HG03097 (cell line): ENCODE results near the gene ZBED1.
"Not testable (repeated sequence)": the region's sequence is repeated elsewhere in the genome, so short reads cannot be mapped to it uniquely, and the experiment has no call there.

Experiments
- ATAC-seq: cut with Tn5 transposase; IDR thresholded peaks from one replicate; pipeline ENCODE4 v1.9.1; 2021; ENCODE audit not compliant: unreplicated experiment, low FRiP score

The ZBED1 gene

DNA sequence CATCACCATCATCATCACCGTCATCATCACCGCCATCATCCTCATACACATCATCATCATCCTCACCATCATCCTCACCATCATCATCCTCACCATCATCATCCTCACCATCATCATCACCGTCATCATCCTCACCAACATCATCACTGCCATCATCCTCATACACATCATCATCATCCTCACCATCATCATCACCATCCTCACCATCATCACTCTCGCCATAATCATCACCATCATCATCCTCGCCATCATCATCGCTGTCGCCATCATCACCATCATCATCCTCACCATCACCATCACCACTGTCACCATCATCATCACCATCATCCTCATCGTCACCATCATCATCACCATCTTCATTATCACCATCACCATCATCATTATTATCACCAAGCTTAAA lies 19.8 kb upstream of the ZBED1 start:
- ATAC-seq = no peak

- not testable (repeated sequence) for ATAC-seq
Observed at GRCh38 chrX:2519638-2520037, 18.9 kb upstream of the ZBED1 start.

GRCh38 chrX:2517055-2517454 lies 16.3 kb upstream of the ZBED1 start:
- ATAC-seq = no peak

DNA sequence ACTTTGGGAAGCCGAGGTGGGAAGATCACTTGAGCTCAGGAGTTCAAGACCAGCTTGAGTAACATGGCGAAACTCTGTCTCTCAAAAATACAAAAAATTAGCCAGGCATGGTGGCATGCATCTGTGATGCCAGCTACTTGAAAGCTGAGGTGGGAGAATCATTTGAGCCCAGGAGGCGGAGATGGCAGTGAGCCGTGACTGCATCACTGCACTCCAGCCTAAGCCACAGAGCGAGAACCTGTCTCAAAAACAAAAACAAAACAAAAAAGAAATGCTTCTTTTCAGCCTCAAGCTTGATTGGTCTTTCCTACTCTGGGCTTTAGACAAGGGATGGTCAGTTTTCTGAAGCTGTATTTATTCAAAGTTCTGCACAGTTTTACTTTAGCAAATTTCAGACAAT lies 15.8 kb upstream of the ZBED1 start:
- ATAC-seq = peak; percentile 60

DNA sequence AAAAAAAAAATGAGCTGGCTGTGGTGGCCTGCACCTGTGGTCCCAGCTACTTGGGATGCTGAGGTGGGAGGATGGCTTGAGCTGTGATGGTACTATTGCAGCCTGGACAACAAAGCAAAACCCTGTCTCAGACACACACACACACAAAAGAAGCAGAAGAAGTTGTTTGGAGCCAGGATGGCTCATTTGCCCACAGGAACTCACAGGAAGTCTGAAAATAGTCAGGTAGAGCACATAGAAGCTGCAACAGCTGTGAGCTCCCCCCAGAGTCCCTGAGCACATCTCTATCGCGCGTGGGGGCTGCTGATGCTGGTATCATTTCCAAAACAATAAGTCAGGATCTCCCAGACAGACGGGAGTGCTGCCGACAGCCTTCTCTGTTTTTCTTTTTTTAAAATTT lies 13.4 kb upstream of the ZBED1 start:
- no peak for ATAC-seq

- no peak for ATAC-seq
Observed at GRCh38 chrX:2513121-2513664, 12.4 kb upstream of the ZBED1 start.

GRCh38 chrX:2512501-2512900 lies 11.7 kb upstream of the ZBED1 start:
- ATAC-seq = no peak

- ATAC-seq = no peak
Observed at GRCh38 chrX:2511326-2511725, 10.6 kb upstream of the ZBED1 start.

DNA sequence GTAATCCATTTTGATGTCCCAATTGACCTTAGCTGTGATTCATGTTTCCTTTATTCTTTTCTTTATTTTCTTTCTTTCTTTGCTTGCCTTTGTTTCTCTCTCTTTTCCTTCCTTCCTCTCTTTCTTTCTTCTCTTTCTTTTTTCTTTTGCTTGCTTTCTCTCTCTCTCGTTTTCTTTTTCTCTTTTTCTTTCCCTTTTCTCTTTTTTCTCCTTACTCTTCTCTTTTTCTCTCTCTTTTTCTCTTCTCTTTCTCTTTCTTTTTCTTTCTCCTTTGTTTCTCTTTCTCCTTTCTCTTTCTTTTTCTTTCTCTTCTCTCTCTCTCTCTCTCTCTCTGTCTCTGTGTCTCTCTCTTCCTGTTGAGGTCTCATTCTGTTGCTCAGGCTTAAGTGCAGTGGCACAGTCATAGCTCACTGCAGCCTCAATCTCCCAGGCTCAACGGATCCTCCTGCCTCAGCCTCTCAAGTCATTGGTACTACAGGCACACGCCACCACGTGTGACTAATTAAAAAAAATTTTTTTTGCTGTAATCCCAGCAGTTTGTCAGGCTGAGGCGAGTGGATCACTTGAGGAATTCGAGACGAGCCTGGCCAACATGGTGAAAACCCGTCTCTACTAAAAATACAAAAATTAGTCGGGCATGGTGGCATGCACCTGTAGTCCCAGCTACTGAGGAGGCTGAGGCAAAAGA lies 8.0 kb upstream of the ZBED1 start:
- ATAC-seq = no peak

- no peak for ATAC-seq
Observed at GRCh38 chrX:2507904-2508627, 7.3 kb upstream of the ZBED1 start.

GRCh38 chrX:2507196-2507595 lies 6.4 kb upstream of the ZBED1 start:
- ATAC-seq = no peak

- not testable (repeated sequence) for ATAC-seq
Observed at GRCh38 chrX:2505341-2505740, 4.6 kb upstream of the ZBED1 start.

DNA sequence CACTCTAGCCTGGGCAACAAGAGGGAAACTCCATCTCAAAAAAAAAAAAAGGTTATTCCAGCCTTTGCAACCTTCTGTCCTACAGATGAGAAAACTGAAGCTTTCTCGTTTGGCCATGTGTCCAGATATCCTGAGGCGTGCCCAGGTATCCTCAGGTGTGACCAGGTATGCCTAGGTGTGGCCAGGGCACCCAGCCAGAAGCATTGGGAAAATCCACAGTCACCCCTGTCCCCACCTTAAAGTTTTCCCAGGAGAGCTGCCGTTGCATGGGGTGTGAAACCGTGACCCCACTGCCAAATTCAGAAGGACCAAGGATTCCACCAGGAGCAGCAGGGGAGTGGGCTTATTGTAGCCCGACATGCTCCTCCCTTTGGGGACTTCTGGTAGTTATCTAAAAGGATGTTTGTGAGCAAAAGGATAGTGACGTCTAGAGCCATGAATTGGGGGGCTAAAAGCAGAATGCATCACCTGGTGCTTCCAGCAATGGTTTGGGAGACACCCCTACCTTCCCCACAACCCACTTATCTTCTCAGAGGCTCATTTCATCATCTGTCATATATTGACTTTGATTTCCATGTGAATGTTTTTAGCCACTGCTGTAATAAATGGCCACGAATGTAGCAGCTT lies 4.0 kb upstream of the ZBED1 start:
- ATAC-seq = no peak

GRCh38 chrX:2503591-2504500 lies 3.1 kb upstream of the ZBED1 start:
- ATAC-seq = no peak

GRCh38 chrX:2502668-2503519 lies 2.1 kb upstream of the ZBED1 start:
- ATAC-seq = no peak

DNA sequence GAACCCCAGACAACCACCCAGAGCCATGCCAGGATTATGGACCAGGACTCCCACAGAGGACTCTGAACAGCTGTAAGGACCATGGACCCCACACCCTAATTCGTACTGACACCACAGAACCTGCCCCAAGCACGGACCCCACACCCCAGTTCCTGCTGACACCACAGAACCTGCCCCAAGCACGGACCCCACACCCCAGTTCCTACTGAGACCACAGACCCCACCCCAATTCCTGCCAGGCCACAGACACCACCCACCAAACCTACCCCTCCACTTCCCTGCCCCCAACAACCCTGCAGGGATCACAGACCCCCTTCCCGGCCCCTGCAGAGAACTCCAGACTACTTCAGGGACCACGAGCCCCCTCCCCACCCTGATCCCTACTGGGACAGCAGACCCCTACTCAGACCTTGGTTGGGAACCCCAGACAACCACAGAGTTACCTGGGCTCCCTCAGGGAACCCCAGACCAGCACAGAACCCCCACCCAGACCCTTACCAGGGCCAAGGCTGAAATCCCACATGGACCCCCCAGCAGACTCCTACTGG lies 1.4 kb upstream of the ZBED1 start:
- ATAC-seq = no peak

- no peak for ATAC-seq
Observed at GRCh38 chrX:2501559-2502102, 855 bp upstream of the ZBED1 start.

DNA sequence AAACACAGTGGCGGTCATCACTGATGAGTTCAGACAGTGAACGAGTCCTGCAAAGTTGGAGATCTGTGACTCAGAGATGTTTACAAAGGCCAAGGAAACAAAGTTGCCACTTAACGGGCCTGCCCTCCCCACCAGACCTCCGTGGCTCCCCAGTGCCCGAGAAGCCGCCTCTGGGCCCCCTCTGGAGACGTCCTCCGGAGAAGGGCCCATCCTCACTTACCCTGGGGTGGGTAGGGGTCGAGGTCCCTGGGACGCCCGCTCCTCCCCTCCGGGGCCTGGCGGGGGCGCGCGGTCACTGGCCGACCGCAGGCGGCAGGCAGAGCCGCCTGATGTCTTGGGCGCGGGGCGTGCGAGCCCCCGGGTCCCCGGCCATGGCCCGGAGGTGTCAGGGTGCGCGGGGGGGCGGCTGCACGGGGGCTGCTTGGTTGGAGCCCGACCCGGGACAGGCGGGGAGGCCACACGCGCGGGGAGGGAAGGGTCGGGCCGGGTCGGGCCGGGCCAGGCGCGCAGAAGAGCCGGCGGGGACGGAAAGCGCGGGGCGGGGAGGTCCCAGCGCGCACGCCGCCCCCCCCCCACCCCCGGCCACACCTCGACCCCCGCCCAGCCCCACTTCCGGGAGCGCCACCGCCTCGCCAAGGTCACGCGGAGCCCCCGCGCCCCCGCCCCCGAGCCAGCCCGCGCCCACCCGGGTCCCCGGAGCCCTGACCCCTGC lies 529 bp downstream of the ZBED1 start:
- no peak for ATAC-seq
